Measurements from ENCODE around the gene EDA. TPM values are rescaled to one million over a fixed set of nuclear protein-coding genes. Genes with fewer than 3 reads are reported as not detected.
"Not testable (repeated sequence)": the region's sequence is repeated elsewhere in the genome, so short reads cannot be mapped to it uniquely, and the experiment has no call there.

EDA gene
- total RNA-seq, 1 experiment from 2014 or later = 3.3 TPM

DNA sequence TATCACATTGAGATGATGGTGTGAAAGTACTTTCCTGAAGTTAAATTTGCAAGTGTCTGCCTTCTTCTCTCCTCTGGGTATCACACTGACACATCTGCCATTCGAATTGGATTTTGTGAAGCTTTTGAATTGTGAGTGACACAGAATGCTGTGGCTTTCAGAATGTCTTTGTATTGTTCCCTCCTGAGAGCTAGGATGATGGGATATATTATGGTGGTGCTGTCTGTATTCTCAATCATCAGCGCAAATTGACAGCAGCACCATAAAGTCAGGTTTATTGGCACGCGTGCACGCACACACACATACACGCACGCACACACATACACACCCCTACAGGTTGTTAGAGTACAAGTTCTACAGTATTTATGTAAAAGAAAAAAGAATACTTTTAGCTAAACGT lies 290.5 kb downstream of the EDA start:
- in situ Hi-C loops (cut with HindIII; ENCODE audit: low sequenced_read_pairs) = no loop called here
- DNase-seq (ENCODE audit: low spot score) = no peak

DNA sequence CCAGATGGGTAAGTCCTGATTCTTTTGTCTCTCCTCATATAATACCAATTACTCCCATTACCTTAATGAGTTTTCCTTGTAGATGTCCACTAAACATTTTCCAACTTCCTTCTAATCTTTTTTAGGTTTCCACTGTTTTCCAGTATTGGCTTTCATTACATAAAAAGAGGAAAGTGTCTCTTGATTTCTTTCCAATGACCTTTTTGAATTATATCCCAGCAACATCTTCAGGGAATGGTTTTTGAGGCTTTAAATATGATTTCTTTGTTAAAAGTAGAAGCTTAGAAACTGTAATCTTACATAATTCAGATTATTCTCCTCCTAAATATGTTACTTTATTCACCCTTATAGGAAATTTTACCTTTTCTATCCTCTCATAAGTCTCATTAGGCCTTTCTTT lies 298.9 kb downstream of the EDA start:
- in situ Hi-C loops (cut with HindIII; ENCODE audit: low sequenced_read_pairs) = no loop called here
- no peak for DNase-seq (ENCODE audit: low spot score)

DNA sequence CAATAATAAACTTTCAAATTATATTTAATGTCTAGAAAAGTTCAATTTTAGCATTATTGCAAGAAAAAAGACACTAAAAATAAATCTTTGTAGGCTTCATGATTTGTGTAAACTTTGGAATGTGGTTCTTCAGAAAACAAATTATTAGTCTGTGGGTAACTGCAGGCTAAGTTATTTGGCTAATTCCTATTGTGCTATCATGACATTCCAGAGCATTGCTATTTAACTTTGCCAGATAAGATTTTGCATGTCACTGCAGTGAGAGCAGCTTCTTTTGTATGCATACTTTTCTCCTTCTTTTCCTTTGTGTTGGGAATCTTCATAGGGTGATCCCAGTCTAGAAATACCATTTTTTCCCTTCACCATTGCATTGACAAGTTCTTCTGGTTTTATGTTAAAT lies 303.8 kb downstream of the EDA start:
- in situ Hi-C loops (cut with HindIII; ENCODE audit: low sequenced_read_pairs) = no loop called here
- DNase-seq (ENCODE audit: low spot score) = no peak

DNA sequence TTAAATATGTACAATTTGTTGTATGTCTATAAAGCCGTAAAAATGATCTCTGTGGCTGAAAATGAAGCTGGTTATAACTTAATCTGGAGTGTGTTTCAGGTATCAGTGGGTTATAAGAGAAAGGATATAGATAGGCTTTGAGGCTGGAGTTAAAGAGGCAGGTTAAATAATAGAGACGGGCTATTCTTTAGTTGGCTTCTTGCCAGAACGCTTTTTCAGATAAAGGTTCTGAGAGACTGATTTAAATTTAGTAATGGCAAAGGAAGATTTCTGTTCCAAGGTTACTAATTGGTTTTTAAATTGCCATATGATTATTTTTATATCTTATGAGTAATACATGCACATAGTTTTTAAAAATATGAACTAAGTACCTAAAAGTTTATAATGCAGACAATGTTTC lies 316.4 kb downstream of the EDA start:
- in situ Hi-C loops (cut with HindIII; ENCODE audit: low sequenced_read_pairs) = no loop called here
- DNase-seq (ENCODE audit: low spot score) = no peak

DNA sequence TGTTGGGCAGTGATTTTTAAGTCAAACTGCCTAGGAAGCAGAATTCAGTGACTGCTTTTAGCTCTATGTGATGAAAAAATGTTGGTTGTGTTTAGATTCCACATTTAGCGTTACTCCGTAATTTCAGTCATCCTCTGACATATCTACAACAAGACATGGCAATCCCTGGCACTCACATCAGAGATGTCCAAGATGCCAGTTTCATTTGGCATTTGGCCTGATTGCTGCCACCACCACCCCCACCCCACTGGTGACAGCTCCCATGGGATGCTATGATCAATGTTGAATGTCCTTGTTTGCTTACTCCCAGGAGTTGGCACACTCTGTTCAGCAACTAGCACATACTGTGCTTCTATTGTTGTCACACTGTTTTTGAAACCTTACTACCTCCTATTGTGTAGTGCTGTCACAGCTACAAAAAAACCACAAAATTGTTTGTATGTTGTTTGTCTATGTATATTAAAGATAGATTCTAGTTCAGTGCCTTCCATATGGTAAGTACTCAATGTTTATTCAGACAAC lies 332.4 kb downstream of the EDA start:
- DNase-seq (ENCODE audit: low spot score) = no peak
- in situ Hi-C loops (cut with HindIII; ENCODE audit: low sequenced_read_pairs) = no loop called here

DNA sequence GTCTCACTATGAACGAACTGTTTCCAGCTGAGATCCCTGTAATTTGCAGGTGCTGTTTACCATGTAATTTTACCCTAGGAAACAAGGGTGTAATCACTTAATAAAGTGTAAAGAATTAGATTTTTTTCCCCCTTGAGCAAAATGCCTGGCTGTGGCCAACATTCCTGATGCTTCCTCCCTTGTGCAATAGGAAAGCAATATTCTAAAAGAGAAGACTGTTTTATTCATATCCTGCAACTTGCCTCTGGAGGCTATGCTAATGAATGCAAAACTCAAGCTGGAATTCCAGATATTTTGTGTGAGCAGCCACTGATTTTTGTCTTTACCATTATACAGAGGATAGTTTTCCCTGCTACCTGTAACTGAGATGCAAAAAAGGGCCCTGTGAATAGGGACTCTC lies 335.8 kb downstream of the EDA start:
- DNase-seq (ENCODE audit: low spot score) = no peak
- in situ Hi-C loops (cut with HindIII; ENCODE audit: low sequenced_read_pairs) = no loop called here

DNA sequence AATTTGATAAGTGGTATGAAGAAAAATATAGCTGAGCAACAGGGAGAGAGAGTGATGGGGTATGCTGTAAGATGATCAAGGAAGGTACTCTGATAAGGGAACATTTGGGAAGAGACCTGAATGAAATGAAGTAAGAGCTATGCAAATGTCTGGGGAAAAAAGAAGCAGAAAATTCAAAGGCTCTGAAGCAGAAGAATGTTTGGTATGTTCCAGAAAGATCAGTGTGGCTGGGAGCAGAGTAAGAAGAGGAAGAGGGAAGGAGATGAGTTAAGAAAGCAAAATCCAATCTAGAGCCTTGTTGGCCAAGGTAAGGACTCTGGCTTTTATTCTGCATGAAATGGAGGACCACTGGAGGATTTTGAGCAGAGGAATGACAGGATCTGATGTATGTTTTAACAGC lies 343.8 kb downstream of the EDA start:
- in situ Hi-C loops (cut with HindIII; ENCODE audit: low sequenced_read_pairs) = no loop called here
- no peak for DNase-seq (ENCODE audit: low spot score)

DNA sequence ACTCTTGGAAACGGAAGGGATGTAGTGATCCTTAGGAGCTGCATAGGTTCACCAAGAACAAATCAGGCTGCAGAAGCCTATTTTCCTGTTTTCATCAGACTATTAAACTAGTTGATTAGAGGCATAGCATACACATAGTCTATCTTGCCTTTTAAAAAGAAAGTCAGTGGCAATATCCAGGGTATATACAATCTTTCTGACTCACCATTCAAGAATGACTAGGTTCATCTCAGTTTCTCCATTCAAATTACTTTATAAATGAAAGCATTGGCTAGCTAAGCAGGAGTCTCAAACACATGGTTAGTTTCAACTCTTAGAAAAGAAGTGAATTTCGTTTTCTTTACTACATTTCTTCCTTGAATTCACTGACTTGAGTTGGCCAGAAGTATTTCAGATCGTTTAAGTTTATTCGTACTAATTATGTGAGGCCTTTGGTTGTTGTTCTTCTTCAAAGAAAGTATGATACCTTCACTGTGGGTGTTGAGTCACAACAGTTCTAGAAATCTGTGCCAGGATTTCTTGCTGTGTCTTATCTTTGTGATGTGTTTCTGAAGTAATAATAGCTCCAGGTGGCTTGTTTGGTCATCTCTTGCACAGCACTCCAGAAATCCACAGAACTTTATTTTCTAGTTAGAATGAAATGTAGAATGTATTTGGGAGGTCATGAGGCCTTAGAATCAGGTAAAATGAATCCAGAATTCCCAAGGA lies 345.6 kb downstream of the EDA start:
- DNase-seq (ENCODE audit: low spot score) = no peak
- in situ Hi-C loops (cut with HindIII; ENCODE audit: low sequenced_read_pairs) = no loop called here

DNA sequence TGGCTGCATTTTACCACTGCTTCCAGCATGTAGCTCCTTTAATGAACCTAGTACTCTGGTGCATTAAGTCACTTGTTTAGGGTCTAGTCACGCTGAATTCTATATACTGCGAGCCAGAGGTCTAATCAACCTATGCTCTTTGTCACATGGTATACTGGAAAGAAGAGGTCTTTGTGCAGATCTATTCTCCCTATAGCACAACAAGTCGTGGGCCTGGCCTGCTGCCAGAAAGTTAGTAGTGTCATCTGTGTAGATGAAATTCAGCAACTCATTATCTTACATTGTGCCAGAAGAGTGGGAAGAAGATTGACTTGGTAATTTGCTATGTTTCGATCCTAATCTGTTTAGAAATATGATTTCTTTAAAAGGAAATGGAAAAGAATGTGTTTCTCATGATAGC lies 353.0 kb downstream of the EDA start:
- DNase-seq (ENCODE audit: low spot score) = peak; percentile 21
- in situ Hi-C loops (cut with HindIII; ENCODE audit: low sequenced_read_pairs) = no loop called here

DNA sequence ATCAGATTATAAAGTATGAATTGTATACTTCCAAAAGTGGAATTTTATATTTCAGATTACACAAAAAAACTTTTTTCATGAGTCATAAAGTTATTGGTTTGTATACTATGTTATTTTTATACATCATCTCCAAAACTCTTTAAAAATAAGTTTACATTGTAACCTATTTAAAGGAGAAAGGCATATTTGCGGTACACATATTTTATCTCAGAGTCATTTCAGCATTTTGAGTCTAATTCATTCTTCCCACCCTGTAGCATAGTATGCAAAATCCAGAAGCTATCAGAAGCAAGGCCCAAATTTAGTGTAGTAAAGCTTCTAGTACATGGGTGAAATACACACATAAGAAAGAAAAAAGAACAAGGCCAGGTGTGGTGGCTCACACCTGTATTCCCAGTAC lies 353.5 kb downstream of the EDA start:
- no peak for DNase-seq (ENCODE audit: low spot score)
- in situ Hi-C loops (cut with HindIII; ENCODE audit: low sequenced_read_pairs) = no loop called here

DNA sequence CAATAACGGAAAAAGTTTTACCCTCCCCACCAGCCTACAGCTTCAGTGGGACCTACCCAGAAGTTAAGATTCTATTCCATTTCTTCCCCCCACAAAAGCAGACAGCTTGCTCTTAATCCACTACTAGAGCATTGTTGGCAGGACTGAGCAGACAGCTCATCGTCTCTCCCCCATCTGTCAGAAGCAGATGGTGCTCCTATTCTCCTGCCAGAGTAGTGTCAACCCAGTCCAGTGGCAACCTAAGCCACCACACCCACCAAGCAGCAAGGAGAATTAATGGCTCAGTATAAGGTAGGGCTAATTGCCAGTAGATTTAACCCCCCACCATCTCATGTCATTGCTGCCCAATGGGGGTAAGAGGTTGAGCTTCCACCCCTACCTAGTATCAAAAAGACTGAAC lies 371.8 kb downstream of the EDA start:
- in situ Hi-C loops (cut with HindIII; ENCODE audit: low sequenced_read_pairs) = no loop called here
- DNase-seq (ENCODE audit: low spot score) = peak; percentile 81

DNA sequence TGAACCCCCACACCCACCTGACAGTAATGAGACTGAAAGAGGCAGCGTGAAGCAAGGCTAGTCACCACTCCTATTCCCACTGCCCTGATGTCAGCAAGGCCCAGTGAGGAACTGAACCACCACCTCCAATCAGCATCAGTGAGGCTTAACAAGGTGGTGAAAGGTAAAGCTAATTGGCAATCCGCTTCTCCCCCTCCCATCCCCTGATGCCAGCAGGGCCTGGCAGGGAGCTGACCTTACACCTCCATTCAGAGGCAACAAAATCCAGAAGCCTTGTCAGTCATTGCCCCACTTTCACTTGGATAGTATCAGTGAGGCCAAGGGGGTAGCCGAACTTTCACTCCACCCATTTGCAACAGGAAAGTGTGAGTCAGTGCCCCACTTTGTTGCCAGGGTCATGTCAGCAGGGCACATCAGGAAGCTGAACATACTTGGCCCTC lies 373.1 kb downstream of the EDA start:
- DNase-seq (ENCODE audit: low spot score) = no peak

DNA sequence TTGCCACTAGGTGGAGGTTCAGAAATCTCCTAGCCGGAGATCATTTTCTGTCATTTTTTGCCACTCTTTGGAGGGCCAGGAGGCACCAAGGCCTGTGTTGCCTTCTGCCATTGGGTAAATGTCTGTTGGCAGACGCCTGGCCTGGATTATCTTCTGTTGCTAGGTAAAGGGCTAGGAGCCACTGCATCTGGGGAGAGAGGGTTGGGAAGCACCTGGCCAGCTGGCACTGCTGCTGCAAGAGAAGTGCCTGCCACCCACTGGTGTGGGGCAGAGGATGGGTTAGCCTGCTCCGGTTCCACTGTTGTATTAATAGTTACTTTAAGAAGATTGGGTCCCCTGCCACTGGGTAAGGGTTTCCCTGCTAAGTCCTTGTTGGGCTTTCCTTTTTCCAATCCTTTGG lies 375.8 kb downstream of the EDA start:
- DNase-seq (ENCODE audit: low spot score) = no peak
- in situ Hi-C loops (cut with HindIII; ENCODE audit: low sequenced_read_pairs) = no loop called here

More for the DNA sequence above, 373.1 kb downstream of the EDA start:
- in situ Hi-C loops (cut with HindIII; ENCODE audit: low sequenced_read_pairs) = no loop called here

DNA sequence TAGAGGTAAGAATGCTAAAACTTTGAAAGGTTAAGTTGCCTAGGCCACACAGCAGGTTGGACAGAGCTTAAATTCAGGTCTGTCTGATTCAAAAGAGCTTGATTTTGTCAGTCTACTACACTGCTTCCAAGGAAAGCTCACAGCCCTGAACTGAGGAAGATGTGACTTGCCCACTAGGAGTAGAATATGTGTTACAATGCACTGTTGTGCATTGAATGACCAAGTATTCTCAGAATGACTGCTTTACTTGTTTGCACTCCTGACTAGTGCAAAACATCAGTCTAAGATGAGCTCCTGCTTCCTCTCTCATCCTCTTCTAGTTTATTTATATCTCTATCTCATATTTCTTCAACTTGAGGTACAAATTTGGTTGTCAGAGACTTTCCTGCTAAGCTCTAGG lies 377.6 kb downstream of the EDA start:
- no peak for DNase-seq (ENCODE audit: low spot score)
- in situ Hi-C loops (cut with HindIII; ENCODE audit: low sequenced_read_pairs) = no loop called here

DNA sequence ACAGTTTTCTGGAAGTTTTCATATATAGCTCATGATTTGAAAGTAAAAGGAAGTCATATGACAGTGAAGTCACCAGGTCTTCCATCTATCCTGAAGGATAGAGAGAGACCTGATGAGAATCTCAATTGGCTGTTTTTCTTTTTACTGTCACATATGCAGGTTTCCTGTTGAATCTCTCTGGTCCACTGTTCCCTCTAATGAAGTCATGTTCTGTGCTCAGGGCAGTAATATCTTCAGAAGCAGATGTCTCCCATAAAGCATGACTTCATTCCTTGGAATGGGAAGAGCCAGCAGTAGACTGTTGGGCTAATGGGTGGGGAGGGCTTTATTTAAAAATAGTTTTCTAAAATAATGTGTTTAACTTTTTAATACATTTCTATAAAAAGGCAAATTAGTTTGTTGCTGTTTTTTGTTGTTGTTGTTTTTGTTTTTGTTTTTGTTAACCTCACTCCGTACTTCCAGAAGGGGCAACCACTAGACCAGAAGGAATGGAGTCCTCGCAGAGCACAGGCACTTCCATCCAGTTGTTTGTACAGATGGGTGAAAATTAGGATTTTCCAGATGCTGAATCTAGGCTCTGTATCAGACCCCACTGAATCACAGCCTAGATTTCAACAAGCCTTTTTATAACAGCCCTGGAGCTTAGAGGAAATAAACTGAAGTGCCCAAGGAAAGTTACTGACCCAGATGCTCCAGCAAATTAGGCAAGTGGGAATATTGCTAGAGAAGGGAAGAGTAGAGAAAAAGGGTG lies 379.6 kb downstream of the EDA start:
- in situ Hi-C loops (cut with HindIII; ENCODE audit: low sequenced_read_pairs) = no loop called here
- no peak for DNase-seq (ENCODE audit: low spot score)

DNA sequence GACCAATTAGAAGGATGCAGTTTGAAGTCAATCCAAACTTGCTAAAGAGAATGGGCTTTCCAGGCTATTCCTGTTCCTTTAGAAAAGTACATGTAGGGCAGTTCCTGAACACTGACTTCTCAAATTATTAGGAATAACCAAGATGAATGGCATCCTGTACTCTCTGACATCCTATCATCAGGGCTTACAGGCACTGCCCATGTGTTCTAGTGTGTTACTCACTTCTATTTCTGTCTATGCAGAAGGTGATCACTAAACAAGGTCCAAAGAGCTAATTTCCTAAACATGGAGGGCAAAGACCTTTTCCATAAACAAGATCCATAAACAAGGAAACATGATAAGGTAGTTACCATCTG lies 380.2 kb downstream of the EDA start:
- in situ Hi-C loops (cut with HindIII; ENCODE audit: low sequenced_read_pairs) = no loop called here
- no peak for DNase-seq (ENCODE audit: low spot score)

DNA sequence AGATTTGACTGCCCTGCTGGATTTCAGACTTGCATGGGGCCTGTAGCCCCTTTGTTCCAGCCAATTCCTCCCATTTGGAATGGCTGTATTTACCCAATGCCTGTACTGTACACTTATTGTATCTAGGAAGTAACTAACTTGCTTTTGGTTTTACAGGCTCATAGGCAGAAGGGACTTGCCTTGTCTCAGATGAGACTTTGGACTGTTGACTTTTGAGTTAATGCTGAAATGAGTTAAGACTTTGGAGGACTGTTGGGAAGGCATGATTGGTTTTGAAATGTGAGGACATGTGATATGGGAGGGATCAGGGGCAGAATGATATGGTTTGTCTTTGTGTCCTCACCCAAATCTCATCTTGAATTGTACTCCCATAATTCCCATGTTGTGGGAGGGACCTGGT lies 382.4 kb downstream of the EDA start:
- DNase-seq (ENCODE audit: low spot score); in situ Hi-C loops (cut with HindIII; ENCODE audit: low sequenced_read_pairs): not testable (repeated sequence)

DNA sequence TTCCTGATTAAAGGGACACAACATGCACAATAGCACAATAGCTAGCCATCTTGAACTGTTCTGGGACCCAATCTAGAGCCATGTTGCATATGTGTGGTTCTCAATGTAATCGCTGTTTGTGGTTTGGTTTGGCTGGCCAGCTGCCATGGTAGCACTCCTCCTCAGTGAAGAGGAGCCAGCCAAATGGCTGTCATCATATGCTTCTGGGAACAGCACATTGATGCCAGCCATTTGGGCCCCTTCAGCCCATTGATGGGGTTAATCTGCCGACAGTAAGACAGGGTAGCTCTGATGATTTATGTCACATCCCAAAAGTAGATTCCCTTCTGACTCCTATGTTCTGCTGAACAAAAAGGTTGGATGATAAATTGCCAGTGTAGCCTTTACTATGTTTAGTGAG lies 385.4 kb downstream of the EDA start:
- in situ Hi-C loops (cut with HindIII; ENCODE audit: low sequenced_read_pairs) = no loop called here
- peak; percentile 1 for DNase-seq (ENCODE audit: low spot score)

DNA sequence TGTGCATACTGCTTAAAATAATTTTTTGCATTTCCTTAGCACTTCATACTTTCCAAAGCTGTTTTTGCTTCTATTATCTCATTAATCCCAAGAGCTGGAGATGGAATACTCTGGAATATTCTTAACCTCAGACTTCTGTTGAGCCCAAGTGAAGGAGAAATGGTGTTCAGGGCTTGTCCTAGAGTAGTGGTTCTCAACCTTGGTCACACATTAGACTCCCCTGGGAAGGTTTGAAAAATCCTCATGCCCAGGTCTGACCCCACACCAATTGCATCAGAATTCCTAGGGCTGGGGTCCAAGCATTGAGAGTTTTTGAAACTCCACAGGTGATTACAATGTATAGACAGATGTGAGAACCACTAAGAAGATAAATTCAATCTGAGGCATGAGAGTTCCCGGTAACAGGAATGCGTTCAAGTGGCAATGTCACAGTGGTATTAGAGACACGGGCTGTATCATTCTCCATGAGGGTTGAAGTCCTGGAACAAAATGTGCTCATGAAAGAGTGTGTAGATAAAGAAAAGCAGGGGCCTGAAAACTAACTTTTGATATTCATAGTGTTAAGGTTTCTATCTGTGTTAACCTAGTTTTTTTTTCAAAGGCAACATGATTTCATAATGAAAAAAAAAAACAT lies 385.9 kb downstream of the EDA start:
- in situ Hi-C loops (cut with HindIII; ENCODE audit: low sequenced_read_pairs) = no loop called here
- no peak for DNase-seq (ENCODE audit: low spot score)

DNA sequence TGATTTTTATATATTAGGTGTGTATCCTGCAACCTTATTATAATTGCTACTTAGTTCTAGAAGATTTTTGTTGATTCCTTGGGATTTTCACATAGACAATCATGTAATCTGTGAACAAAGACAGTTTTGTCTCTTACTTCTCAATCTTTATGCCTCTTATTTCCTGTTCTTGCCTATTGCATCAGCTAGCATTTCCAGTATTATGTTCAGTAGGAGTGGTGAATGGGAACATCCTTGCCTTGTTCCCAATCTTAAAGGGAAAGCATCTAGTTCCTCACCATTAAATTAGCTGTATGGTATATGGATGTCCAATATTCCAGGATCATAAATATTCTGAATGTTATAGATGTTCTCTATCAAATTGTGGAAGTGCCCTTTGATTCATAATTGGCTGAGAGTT lies 392.0 kb downstream of the EDA start:
- no peak for DNase-seq (ENCODE audit: low spot score)
- in situ Hi-C loops (cut with HindIII; ENCODE audit: low sequenced_read_pairs) = no loop called here

All from G401 (cell line).